NT2/D1 (cell line): Measurements from ENCODE around the gene LRRC15.

Source experiments
- SUZ12 ChIP-seq: IDR thresholded peaks from 2 replicates; pipeline ENCODE4 v1.6.1; 2011; ENCODE audit not compliant: insufficient read length, insufficient read depth; ENCODE audit errors: extremely low read depth
- YY1 ChIP-seq: IDR thresholded peaks from 2 replicates; pipeline ENCODE4 v1.6.1; 2011; ENCODE audit not compliant: insufficient read length, insufficient read depth

DNA sequence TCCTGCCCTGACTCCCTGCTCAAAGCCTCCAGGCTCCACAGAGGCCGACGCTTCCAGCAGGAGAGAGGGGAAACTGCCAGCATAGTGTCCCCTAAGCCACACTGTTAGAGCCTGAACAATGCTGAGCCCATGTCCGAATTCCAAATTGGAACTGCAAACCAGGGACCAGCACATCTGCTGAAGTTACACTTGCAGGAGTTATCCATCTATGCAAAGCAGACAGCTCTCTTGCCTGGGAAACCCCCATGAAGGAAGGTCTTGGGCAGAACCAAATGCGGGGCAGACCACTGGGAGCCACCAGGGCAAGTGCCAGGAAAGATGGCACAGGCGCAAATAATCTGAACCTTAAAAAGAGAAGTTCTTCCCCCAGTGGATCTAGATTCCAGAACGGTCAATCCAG, 625 bp downstream of the LRRC15 start:
- TF ChIP-seq YY1 = no peak
- no peak for TF ChIP-seq SUZ12
